ENCODE measurements around the gene BCL11B. TPM values are rescaled to one million over a fixed set of nuclear protein-coding genes. Genes with fewer than 3 reads are reported as not detected.

The BCL11B gene
- total and polyA plus RNA-seq, 2 of the 8 experiments (the other 6 are each of a cell fraction or from before 2014, with no cell fraction given): 0.63 to 5.9 TPM

DNA sequence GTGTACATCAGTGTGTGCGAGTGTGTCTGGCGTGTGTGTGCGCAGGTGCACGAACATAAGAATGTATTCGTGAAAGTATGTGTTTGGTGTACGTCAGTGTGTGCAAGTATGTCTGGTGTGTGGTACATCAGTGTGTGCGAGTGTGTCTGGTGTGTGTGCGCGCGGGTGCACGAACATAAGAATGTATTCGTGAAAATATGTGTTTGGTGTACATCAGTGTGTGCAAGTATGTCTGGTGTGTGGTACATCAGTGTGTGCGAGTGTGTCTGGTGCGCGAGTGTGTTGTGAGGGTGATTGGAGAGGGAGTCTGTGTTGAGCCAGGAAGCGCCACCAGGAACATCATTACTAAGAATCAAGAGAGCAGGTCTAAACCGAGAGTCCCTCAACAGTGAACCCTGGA lies 143.8 kb downstream of the BCL11B start (continued):
- TF ChIP-seq BACH1 (IDR thresholded peaks at IDR 0.05; ENCODE audit: low read length) (no peak), RNF2 (IDR thresholded peaks at IDR 0.05; ENCODE audit: borderline replicate concordance, low read depth, low read length, missing control alignments, poor library complexity, severe bottlenecking) (no peak), POU5F1 (IDR thresholded peaks at IDR 0.05; ENCODE audit: low read depth, low read length) (no peak)

Data from H1 (cell line).